ENCODE measurements around the gene IQCH.

IQCH gene

GRCh38 chr15:67216859-67217258 is 37.7 kb upstream of the IQCH start:
- no peak for DNase-seq (ENCODE audit: low read depth)
- TF ChIP-seq CTCF (conservative IDR thresholded peaks at IDR 0.05; ENCODE audit: low read length), result no peak
- H3K4me3 ChIP-seq (ENCODE audit: low read length), result no peak overlapping the region

- H3K4me3 ChIP-seq (ENCODE audit: low read length), result no peak overlapping the region
- DNase-seq (ENCODE audit: low read depth), result no peak
- no peak for TF ChIP-seq CTCF (conservative IDR thresholded peaks at IDR 0.05; ENCODE audit: low read length)
Measured at GRCh38 chr15:67218428-67218827, 36.2 kb upstream of the IQCH start.

GRCh38 chr15:67219288-67219687 is 35.3 kb upstream of the IQCH start:
- no peak for TF ChIP-seq CTCF (conservative IDR thresholded peaks at IDR 0.05; ENCODE audit: low read length)

GRCh38 chr15:67224889-67225288 is 29.7 kb upstream of the IQCH start:
- no peak overlapping the region for H3K4me3 ChIP-seq (ENCODE audit: low read length)
- DNase-seq (ENCODE audit: low read depth), result no peak
- no peak for TF ChIP-seq CTCF (conservative IDR thresholded peaks at IDR 0.05; ENCODE audit: low read length)

More at GRCh38 chr15:67219288-67219687, 35.3 kb upstream of the IQCH start:
- no peak overlapping the region for H3K4me3 ChIP-seq (ENCODE audit: low read length)
- DNase-seq (ENCODE audit: low read depth), result no peak

- H3K4me3 ChIP-seq (ENCODE audit: low read length), result no peak overlapping the region
- DNase-seq (ENCODE audit: low read depth), result peak; percentile 79
- TF ChIP-seq CTCF (conservative IDR thresholded peaks at IDR 0.05; ENCODE audit: low read length), result no peak
Measured at GRCh38 chr15:67225336-67225735, 29.2 kb upstream of the IQCH start.

- no peak overlapping the region for H3K4me3 ChIP-seq (ENCODE audit: low read length)
- no peak for DNase-seq (ENCODE audit: low read depth)
- no peak for TF ChIP-seq CTCF (conservative IDR thresholded peaks at IDR 0.05; ENCODE audit: low read length)
Measured at GRCh38 chr15:67227431-67227830, 27.2 kb upstream of the IQCH start.

GRCh38 chr15:67227846-67228245 is 26.7 kb upstream of the IQCH start:
- no peak overlapping the region for H3K4me3 ChIP-seq (ENCODE audit: low read length)
- TF ChIP-seq CTCF (conservative IDR thresholded peaks at IDR 0.05; ENCODE audit: low read length), result no peak
- no peak for DNase-seq (ENCODE audit: low read depth)

Measured in AG10803 (cell line).